Heart left ventricle (tissue), 16 donors: ENCODE results near the gene SCRN2. TPM values are rescaled to one million over a fixed set of nuclear protein-coding genes. Genes with fewer than 3 reads are reported as not detected.
A peak's percentile ranks its signal among the peaks of the same experiment; 100 is the strongest.

Experiments used
- ATAC-seq, 4 donors: fragments of 200-7000 bp; cut with Tn5 transposase; one replicate each; pipeline ENCODE4 v1.9.1; 2020 to 2022; ENCODE audit warnings: moderate library complexity in 4 of 4, mild to moderate bottlenecking in 3 of 4, moderate number of reproducible peaks in 1 of 4
- DNase-seq, 5 donors: peaks; one replicate each; pipeline ENCODE4 v3.0.0-alpha.2; 2020
- H3K27ac ChIP-seq, 12 donors: fragments of 200-600 bp; sonication (generic) in 4 of 12; one replicate each; pipeline versions ENCODE4 v1.5.0 to v1.8.0; 2016 to 2022; ENCODE audit warnings: mild to moderate bottlenecking in 2 of 12
- H3K27me3 ChIP-seq, 9 donors: fragments of 200-600 bp; sonication (generic) in 2 of 9; one replicate each; pipeline versions ENCODE4 v1.5.1 to v1.8.0; 2016 to 2022; ENCODE audit warnings: mild to moderate bottlenecking in 3 of 9
- H3K36me3 ChIP-seq, 9 donors: fragments of 200-600 bp; sonication (generic) in 2 of 9; one replicate each; pipeline versions ENCODE4 v1.5.0 to v1.8.0; 2018 to 2022; ENCODE audit warnings: mild to moderate bottlenecking in 2 of 9
- H3K4me1 ChIP-seq, 12 donors: fragments of 200-600 bp; sonication (generic) in 4 of 12; one replicate each; pipeline versions ENCODE4 v1.5.0 to v1.8.0; 2016 to 2022; ENCODE audit warnings: mild to moderate bottlenecking in 3 of 12
- H3K4me3 ChIP-seq, 12 donors: fragments of 200-600 bp; sonication (generic) in 4 of 12; one replicate each; pipeline versions ENCODE4 v1.5.0 to v1.8.0; 2017 to 2022; ENCODE audit warnings: mild to moderate bottlenecking in 9 of 12, moderate library complexity in 4 of 12
- H3K9me3 ChIP-seq, 12 donors: fragments of 200-600 bp; sonication (generic) in 4 of 12; one replicate each; pipeline versions ENCODE4 v1.5.0 to v1.8.0; 2016 to 2022; ENCODE audit warnings: mild to moderate bottlenecking in 1 of 12
- POLR2A ChIP-seq, 2 donors: fragments of 450-650 bp; IDR thresholded peaks; one replicate each; pipeline ENCODE4 v1.6.1; 2017; ENCODE audit warnings: antibody characterized with exemption in 2 of 2, mild to moderate bottlenecking in 2 of 2, moderate library complexity in 2 of 2
- whole genome bisulfite sequencing, 4 donors: extraction: QIAGEN DNeasy Blood & Tissue Kit in 2 of 4; methylation state at CpG; one replicate each; pipeline versions ENCODE4 v1.1.5 to v1.1.7; 2013 to 2018; 5-methylcytosine and 5-hydroxymethylcytosine counted together
- intact Hi-C, 10 donors: fragments of 100-400 bp; cut with DNase I; formaldehyde crosslinking; loops; one replicate each; pipeline versions ENCODE4 v1.11.1 to v1.14.2; 2022
- polyA plus RNA-seq, 2 donors: library from polyadenylated mRNA; stranded (reverse); fragments of 200-250 nt; gene quantifications; one replicate each; pipeline ENCODE4 v1.2.3, GENCODE V29; 2013
- total RNA-seq, 9 donors: library from RNA; depleted of rRNA in 2 of 9; stranded (reverse); fragments of >200 nt in 2 of 9; fragmentation: NEBNext Ultra II Directional in 3 of 9; extraction: Animal tissue kit (Norgen Biotek cat#: 25700) in 3 of 9; gene quantifications; one replicate each; pipeline versions ENCODE4 v1.1.0 to v1.2.4, GENCODE V29; 2016 to 2023
- TF ChIP-seq, protein P1 (sequence below), 12 donors: fragments of 200-600 bp; sonication (generic) in 4 of 12; IDR thresholded peaks; one replicate each; pipeline versions ENCODE4 v1.5.0 to v1.8.0; 2018 to 2022; ENCODE audit warnings: antibody characterized with exemption in 12 of 12, mild to moderate bottlenecking in 5 of 12
- donor health status: ischemic (EF 13 %, LVEDD 7.1; RV severe dilation, severe dysfunction).
- donor health status: healthy with polysubstance abuse.
- donor health status: DM: no; HTN: yes; CAD: no.
- donor health status: DM: no; HTN: no; CAD: no.
- donor health status: ischemic (EF 25% LVEDD 6.9; RV normal size, moderate dysfunction).
- donor health status: ischemic (EF 25% LVEDD 5.7; RV mildly dilated, moderate dysfunction).
- donor health status: healthy.
- donor health status: DM: yes; HTN: yes; CAD: no.
- donor health status: ischemic (EF 35%, LVEDD 5.7; RV mildly dilated, moderate dysfunction).
- donor health status: nonischemic (EF 11% LVEDD 7.7; RV severe dilation, severe dysfunction).
- donor health status: DM: yes; HTN: yes; CAD: no.
- donor health status: PGD.
- donor health status: ischemic (EF 29% LVEDD 5.4; RV normal size, mild dysfunction).
- donor health status: nonischemic (EF 23%, LVEDD 6.1; RV moderate dilation, normal function).

Gene SCRN2
- total and polyA plus RNA-seq, 11 donors = 17.5 to 58.5 (median 33.9) TPM

DNA sequence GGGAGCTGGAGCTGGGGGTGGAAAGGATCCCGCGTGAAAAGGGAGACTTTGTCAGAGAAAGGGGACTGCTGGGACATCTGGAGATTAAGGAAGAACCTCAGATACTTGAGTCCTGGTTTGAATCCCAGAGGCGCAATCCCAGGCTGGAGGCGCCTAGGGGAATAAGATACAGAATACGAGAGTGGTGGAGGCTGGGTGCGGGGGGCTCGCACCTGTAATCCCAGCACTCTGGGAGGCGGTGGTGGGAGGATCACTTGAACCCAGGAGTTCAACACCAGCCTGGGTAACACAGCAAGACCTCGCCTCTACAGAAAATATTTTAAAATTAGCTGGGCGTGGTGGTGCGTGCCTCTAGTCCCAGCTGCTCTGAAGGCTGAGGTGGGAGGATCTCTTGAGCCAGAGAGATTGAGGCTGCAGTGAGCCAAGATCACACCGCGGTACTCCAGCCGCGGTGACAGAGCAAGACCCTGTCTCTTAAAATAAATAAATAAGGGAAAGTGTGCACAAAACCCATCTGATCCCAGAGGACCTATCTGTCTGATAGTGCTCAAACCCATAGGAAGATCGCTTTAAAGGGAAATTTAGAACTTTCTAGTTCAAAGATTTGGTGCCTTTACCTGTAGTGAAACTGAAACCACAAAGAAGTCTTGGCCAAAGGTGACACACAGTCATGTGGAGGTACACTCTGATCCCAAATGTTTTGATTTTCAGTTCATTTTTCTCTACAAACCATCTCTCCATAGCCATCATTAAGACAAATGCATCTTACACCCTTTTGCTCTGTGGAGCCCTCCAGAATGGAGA is 617 bp upstream of the SCRN2 start:
- 63 to 68% (median 65%) methylated on average over 16 of the region's 16 CpGs for WGBS, 4 donors
- peaks cover 3 to 32% (median 11%) of the 10 kb centered on the region in 9 donors for H3K27me3 ChIP-seq
- TF ChIP-seq, protein P1, sequence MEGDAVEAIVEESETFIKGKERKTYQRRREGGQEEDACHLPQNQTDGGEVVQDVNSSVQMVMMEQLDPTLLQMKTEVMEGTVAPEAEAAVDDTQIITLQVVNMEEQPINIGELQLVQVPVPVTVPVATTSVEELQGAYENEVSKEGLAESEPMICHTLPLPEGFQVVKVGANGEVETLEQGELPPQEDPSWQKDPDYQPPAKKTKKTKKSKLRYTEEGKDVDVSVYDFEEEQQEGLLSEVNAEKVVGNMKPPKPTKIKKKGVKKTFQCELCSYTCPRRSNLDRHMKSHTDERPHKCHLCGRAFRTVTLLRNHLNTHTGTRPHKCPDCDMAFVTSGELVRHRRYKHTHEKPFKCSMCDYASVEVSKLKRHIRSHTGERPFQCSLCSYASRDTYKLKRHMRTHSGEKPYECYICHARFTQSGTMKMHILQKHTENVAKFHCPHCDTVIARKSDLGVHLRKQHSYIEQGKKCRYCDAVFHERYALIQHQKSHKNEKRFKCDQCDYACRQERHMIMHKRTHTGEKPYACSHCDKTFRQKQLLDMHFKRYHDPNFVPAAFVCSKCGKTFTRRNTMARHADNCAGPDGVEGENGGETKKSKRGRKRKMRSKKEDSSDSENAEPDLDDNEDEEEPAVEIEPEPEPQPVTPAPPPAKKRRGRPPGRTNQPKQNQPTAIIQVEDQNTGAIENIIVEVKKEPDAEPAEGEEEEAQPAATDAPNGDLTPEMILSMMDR (IDR thresholded peaks at IDR 0.05) = peak in 3 of 12 donors; percentile 3 to 41 (median 17)
- TF ChIP-seq POLR2A (IDR thresholded peaks at IDR 0.05) = no peak
- H3K36me3 ChIP-seq = peaks cover 0 to 25% (median 16%) of the 10 kb centered on the region in 9 donors
- H3K4me1 ChIP-seq = peaks cover 4 to 30% (median 19%) of the 10 kb centered on the region in 12 donors
- DNase-seq (no peak), ATAC-seq (no peak)
- H3K9me3 ChIP-seq = no peaks in the 10 kb centered on the region
- H3K27ac ChIP-seq = peak overlapping the region in 9 of 12 donors; percentile 55 to 84 (median 75)
- H3K4me3 ChIP-seq = peak overlapping the region in 10 of 12 donors; percentile 61 to 96 (median 90)
- intact Hi-C loops = loop anchor here (1.0 to 10.0 kb wide), 16 partner anchors 49 to 181 kb away; partner anchors contain the start of genes CDK5RAP3 (in 8 of the 10) and PNPO (in 2 of the 10)

DNA sequence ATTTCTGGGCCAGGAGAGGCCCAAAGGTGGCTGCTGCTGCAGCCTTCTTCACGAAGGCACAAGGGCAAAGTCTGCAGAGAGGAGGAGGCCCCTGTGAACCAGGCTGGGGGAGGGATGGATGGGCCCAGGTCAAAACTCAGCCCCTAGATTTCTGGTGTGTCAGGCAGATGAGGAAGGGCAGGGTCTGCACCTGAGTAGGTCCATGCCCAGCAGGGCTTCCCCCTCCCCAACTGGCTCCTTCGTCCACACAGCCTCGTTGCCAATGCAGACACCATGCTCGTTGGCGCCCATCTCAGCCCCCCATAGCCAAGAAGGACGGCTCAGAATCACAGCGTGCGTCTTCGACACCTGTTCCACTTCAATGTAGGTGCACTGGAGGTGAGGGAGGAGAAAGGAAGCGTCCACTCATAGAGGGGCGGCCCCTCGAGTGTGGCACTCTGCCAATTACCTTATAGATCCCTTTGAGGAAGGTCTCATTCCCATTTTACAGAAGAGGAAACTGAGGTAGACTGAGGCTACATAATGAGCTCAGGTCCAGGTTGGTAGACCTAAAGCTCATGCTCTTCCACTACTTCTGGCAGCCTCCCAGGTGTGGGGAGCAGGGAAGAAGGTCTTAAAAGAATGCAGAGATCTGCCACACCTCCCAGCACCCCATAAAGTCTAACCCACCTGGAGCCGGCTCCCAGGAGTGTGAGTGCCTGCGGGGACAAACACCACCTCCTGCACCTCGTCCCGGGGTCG is 902 bp downstream of the SCRN2 start:
- Histone ChIP-seq H3K36me3 (peaks cover 0 to 37% (median 22%) of the 10 kb centered on the region in 9 donors), H3K9me3 (no peaks in the 10 kb centered on the region), H3K27me3 (peaks cover 0 to 17% (median under 1%) of the 10 kb centered on the region in 9 donors), H3K4me3 (peak overlapping the region; percentile 57 to 96 (median 90)), H3K4me1 (peaks cover 4 to 32% (median 19%) of the 10 kb centered on the region in 12 donors), H3K27ac (peak overlapping the region in 11 of 12 donors; percentile 55 to 84 (median 75))
- DNase-seq = peak in 1 of 5 donors; percentile 37
- ATAC-seq = no peak
- intact Hi-C loops = loop anchor here (2.0 to 10.0 kb wide), 11 partner anchors 51 to 182 kb away; partner anchors contain the start of genes CDK5RAP3 (in 6 of the 10) and PNPO (in 2 of the 10)
- TF ChIP-seq POLR2A (IDR thresholded peaks at IDR 0.05) = no peak
- TF ChIP-seq, protein P1 (IDR thresholded peaks at IDR 0.05) = no peak
- WGBS, 4 donors = 47 to 53% (median 51%) methylated on average over 15 to 17 of the region's 17 CpGs

DNA sequence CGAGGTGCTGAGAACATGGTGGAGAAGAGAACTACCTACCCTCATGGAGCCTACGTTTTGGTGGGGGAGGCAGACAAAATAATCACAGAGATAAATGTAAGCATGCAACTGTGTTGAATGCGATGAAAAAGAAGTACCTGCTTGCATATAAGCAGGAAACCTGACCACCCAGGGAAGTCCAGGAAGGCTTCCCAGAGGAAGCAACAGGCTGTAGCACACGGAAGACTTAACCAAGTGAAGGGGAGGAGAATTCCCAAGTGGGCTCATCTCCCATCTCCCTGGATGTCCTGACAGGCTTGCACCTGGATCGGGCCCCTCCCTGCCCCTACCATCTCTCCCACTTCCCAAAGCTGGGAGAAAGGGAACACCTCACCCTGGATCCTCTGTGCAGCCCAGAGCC is 2.0 kb downstream of the SCRN2 start:
- intact Hi-C loops = no loop called here
- no peak overlapping the region for H3K4me3 ChIP-seq
- DNase-seq = no peak
- peaks cover 0 to 8% (median 0%) of the 10 kb centered on the region in 9 donors for H3K27me3 ChIP-seq
- no peak overlapping the region for H3K27ac ChIP-seq
- TF ChIP-seq, protein P1 (IDR thresholded peaks at IDR 0.05) = no peak
- no peak for TF ChIP-seq POLR2A (IDR thresholded peaks at IDR 0.05)
- no peaks in the 10 kb centered on the region for H3K9me3 ChIP-seq
- peaks cover 4 to 41% (median 24%) of the 10 kb centered on the region in 12 donors for H3K4me1 ChIP-seq
- 90 to 93% (median 91%) methylated on average over 5 of the region's 5 CpGs for WGBS, 4 donors
- H3K36me3 ChIP-seq = peaks cover 0 to 37% (median 22%) of the 10 kb centered on the region in 9 donors
- ATAC-seq = no peak
